Spleen (tissue), 7 donors: Measurements from ENCODE around the gene GOLGA6L10.
"Not testable (repeated sequence)": the region's sequence is repeated elsewhere in the genome, so short reads cannot be mapped to it uniquely, and the experiment has no call there.

Experiments
- CTCF ChIP-seq, 11 experiments: fragments of 200-600 bp in 7 of 11; fragments of 450-650 bp in 4 of 11; sonication (generic) in 4 of 11; IDR thresholded peaks in 8 of 11; conservative IDR thresholded peaks in 3 of 11; 1 replicate in 7 of 11; 2 replicates in 4 of 11; pipeline versions ENCODE4 v1.4.0 to v1.8.0; 2016 to 2021; ENCODE audit warnings: antibody characterized with exemption in 11 of 11, inconsistent platforms in 4 of 11, mild to moderate bottlenecking in 1 of 11
- POLR2A ChIP-seq, 3 donors: fragments of 450-650 bp; IDR thresholded peaks; one replicate each; pipeline ENCODE4 v1.5.1; 2017; ENCODE audit warnings: antibody characterized with exemption in 3 of 3, mild to moderate bottlenecking in 1 of 3
- POLR2AphosphoS5 ChIP-seq, 3 donors: sonication (generic); formaldehyde crosslinking; IDR thresholded peaks; one replicate each; pipeline ENCODE4 v1.5.1; 2017; ENCODE audit warnings: antibody characterized with exemption in 3 of 3
- donor health status: DM: no; HTN: no; CAD: no; lungs with moderate emphysema.
- donor health status: DM: no; HTN: no; CAD: no.
- donor health status: DM: no; HTN: no; CAD: no.

GRCh38 chr15:82360618-82361017 is 11.3 kb upstream of the GOLGA6L10 start:
- not testable (repeated sequence) for TF ChIP-seq CTCF (IDR thresholded peaks at IDR 0.05 in 8 of 11, conservative IDR thresholded peaks at IDR 0.05 in 3 of 11); POLR2A (IDR thresholded peaks at IDR 0.05); POLR2AphosphoS5 (IDR thresholded peaks at IDR 0.05)
